Skin of body (tissue), 2 donors: ENCODE measurements around the gene SLIRP. TPM values are rescaled to one million over a fixed set of nuclear protein-coding genes. Genes with fewer than 3 reads are reported as not detected.
"Not testable (repeated sequence)": the region's sequence is repeated elsewhere in the genome, so short reads cannot be mapped to it uniquely, and the experiment has no call there.

Experiments used
- DNase-seq: peaks from one replicate; lab custom pipeline; 2025; lab: John Stamatoyannopoulos, UW
- total RNA-seq: library from RNA; depleted of rRNA; stranded (reverse); fragments of >200 nt; gene quantifications from one replicate; pipeline ENCODE4 v1.2.3, GENCODE V29; 2014

SLIRP gene
- total RNA-seq, 1 donor from 2014 or later, result 53.2 TPM

GRCh38 chr14:77741438-77741837 is 33.5 kb downstream of the SLIRP start:
- no peak for DNase-seq

GRCh38 chr14:77746064-77746702 is 38.3 kb downstream of the SLIRP start:
- no peak for DNase-seq

GRCh38 chr14:77747425-77747824 is 39.5 kb downstream of the SLIRP start:
- DNase-seq, result not testable (repeated sequence)

- DNase-seq, result no peak
Measured at GRCh38 chr14:77752266-77752665, 44.4 kb downstream of the SLIRP start.

- no peak for DNase-seq
Measured at GRCh38 chr14:77752799-77753516, 45.1 kb downstream of the SLIRP start.

GRCh38 chr14:77760381-77761204 is 52.7 kb downstream of the SLIRP start, which contains the start of gene SNW1:
SNW1 (minus strand) TSS chr14:77761156; CDS start chr14:77761127, 29 bp downstream.
- DNase-seq, result peak; percentile 95

GRCh38 chr14:77761205-77761931 is 53.5 kb downstream of the SLIRP start:
- DNase-seq, result peak; percentile 55

- no peak for DNase-seq
Measured at GRCh38 chr14:77763316-77763715, 55.4 kb downstream of the SLIRP start.

GRCh38 chr14:77763978-77764377 is 56.1 kb downstream of the SLIRP start:
- no peak for DNase-seq

Other genes starting within 250 kb of the SLIRP start
- gene ISM2, start 209.3 kb upstream of the SLIRP start, total RNA-seq, result not detected
- 23.1 TPM for gene SPTLC2, start 91.5 kb upstream of the SLIRP start, total RNA-seq
- gene ALKBH1, start 80 bp upstream of the SLIRP start, total RNA-seq, result 9.7 TPM
- gene SNW1, start 53.1 kb downstream of the SLIRP start, total RNA-seq, result 50.7 TPM
- 4.7 TPM for gene ADCK1, start 92.0 kb downstream of the SLIRP start, total RNA-seq